ENCODE measurements around the gene AGPAT4.
"Not testable (repeated sequence)": the region's sequence is repeated elsewhere in the genome, so short reads cannot be mapped to it uniquely, and the experiment has no call there.

Gene AGPAT4, protein sequence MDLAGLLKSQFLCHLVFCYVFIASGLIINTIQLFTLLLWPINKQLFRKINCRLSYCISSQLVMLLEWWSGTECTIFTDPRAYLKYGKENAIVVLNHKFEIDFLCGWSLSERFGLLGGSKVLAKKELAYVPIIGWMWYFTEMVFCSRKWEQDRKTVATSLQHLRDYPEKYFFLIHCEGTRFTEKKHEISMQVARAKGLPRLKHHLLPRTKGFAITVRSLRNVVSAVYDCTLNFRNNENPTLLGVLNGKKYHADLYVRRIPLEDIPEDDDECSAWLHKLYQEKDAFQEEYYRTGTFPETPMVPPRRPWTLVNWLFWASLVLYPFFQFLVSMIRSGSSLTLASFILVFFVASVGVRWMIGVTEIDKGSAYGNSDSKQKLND

GRCh38 chr6:161273752-161274487 lies at the start of gene AGPAT4:
Gene AGPAT4, minus strand, starts transcription at chr6:161274061. Its CDS starts 41,848 bp downstream, at chr6:161232213.
- DNase-seq (ENCODE audit: low spot score): peak; percentile 88

- DNase-seq (ENCODE audit: low spot score): no peak
Measured at GRCh38 chr6:161319231-161319630, 45.4 kb upstream of the AGPAT4 start.

GRCh38 chr6:161318456-161318855 lies 44.6 kb upstream of the AGPAT4 start:
- no peak for DNase-seq (ENCODE audit: low spot score)

- DNase-seq (ENCODE audit: low spot score): no peak
Measured at GRCh38 chr6:161316531-161316930, 42.7 kb upstream of the AGPAT4 start.

GRCh38 chr6:161315246-161315917 lies 41.5 kb upstream of the AGPAT4 start:
- DNase-seq (ENCODE audit: low spot score): not testable (repeated sequence)

- DNase-seq (ENCODE audit: low spot score): not testable (repeated sequence)
Measured at GRCh38 chr6:161314541-161315245, 40.8 kb upstream of the AGPAT4 start.

GRCh38 chr6:161313940-161314509 lies 40.2 kb upstream of the AGPAT4 start:
- DNase-seq (ENCODE audit: low spot score): no peak

DNA sequence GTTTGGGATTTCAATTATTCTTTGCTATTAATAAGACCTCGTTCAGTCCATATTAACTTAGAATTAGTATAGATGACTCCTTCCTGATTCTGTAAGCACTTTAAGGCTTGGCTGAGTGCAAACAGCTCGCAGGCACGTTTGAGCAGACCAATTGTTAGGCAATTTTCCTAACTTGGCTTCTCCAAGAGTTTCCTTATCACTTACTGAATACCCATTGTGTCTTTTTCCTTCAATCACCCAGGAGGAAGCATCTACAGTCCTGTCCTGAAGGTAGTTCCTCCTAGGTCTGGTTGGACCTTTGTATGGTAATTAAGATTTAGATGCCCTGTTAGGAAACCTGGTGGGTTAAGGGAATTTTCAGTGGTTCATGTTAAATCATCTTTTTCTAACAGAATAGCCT lies 39.6 kb upstream of the AGPAT4 start:
- DNase-seq (ENCODE audit: low spot score): not testable (repeated sequence)

GRCh38 chr6:161309774-161310173 lies 35.9 kb upstream of the AGPAT4 start:
- DNase-seq (ENCODE audit: low spot score): not testable (repeated sequence)

DNA sequence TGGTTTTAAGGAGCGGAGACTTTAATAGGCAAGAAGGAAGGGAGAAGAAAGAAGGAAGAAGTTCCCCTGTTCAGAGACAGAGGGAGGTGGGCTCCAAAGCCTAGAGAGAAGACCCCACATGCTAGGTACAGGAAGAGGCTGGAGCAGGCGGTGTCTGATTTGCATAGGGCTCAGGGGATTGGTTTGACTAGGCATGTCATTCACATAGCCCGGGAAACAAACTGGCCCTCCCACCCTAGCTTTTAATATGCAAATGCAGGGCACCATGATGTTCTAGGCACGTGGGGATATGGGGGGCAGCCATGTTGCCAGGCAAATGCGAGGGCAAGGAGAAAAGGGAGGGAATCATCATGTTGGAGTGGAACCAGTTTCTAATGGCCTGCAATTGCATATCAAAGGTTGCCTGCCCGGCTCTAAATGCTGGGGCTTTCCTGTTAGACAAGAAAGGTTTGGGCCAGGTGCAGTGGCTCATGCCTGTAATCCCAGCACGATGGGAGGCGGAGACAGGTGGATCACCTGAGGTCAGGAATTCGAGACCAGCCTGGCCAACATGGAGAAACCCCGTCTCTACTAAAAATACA lies 34.3 kb upstream of the AGPAT4 start:
- DNase-seq (ENCODE audit: low spot score): no peak

DNA sequence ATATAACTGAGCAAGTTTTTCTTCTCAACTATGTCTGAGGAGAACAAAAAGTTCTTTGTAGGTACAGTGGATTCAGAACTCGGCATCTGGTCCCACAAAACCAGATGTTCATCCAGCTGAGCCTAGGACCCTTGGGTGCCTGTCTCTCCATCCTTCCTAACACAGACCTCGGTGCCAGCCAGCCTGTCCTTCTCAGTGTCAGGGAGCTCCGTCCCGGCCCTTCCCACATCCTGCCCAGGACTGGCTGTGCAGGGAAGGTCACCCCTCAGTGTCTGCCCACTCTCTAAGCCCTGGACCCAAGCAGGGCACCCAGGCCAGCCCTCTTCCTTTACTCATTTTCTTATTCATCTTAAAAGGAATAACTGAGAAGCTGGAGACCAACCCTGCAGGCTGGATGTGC lies 32.0 kb upstream of the AGPAT4 start:
- DNase-seq (ENCODE audit: low spot score): no peak

- no peak for DNase-seq (ENCODE audit: low spot score)
Measured at GRCh38 chr6:161303628-161304340, 29.9 kb upstream of the AGPAT4 start.

DNA sequence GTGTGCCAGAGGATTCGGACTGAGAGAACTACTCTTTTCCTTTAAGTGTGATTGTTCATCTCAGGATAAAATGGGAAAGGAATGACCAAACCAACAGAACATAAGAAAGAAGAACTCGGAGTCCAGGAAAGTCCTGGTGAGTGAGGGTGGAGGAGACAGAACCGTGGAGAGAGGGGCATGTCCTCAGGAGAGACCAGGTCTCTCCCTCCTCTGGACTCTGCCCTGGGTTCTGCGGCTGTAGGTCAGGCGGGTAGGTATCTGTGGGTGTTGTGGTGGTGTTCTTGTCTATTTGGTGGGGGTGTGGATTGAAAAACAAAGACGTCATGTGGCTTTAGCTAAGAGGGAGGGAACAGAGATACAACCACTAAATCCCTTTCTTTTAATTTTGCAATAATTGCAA lies 29.1 kb upstream of the AGPAT4 start:
- no peak for DNase-seq (ENCODE audit: low spot score)

- no peak for DNase-seq (ENCODE audit: low spot score)
Measured at GRCh38 chr6:161301338-161301737, 27.5 kb upstream of the AGPAT4 start.

DNA sequence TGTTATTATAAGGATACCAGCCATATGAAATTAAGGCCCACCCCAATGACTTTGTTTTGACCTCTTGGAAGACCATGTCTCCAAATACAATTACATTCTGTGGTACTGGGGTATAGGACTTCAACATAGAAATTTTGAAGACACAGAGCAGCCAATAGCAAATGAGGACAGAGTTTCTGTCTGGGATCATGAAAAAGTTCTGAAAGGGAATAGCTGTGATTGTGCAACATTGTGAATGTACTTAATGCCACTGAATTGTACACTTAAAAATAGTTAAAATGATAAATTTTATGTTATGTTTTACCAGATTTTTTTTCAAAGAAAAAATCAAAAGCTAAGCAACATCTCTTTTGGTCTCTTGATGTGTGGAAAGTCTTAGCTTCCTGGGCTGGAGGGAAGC lies 27.0 kb upstream of the AGPAT4 start:
- no peak for DNase-seq (ENCODE audit: low spot score)

DNA sequence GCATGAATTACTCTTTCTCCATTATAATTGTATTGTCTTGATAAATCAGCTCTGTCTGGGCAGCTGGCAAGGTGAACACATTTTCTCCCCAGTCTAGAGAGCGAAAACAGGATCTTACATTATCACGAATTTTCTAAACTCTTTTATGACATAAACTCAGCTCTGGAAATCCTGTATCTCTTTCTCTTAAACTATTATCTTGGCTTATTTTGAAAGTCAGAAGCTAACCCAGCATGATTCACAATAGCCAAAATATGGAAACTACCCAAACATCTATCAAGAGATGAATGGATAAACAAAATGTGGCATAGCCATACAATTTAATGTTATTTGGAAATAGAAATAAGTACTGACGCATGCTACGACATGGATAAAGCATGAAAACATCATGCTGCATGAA lies 25.9 kb upstream of the AGPAT4 start:
- no peak for DNase-seq (ENCODE audit: low spot score)

DNA sequence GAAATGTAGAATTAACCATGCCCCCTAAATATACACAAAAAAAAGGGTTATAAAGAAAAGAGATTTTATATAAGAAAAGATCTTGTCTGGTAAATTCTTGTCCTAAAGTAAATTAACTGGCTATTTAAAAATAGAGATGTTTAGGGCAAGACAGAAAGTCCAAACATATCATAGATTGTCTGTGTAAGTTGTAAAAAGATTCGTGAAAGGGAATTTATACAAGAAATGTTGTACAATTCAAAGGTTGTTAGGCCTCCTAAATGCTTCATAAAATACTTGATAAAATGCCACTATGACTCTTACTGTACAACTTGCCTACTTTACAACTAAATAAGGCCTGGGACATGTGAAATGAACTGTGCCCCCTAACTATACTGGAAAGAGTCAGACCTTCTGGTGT lies 21.9 kb upstream of the AGPAT4 start:
- no peak for DNase-seq (ENCODE audit: low spot score)

GRCh38 chr6:161292650-161293281 lies 18.9 kb upstream of the AGPAT4 start:
- no peak for DNase-seq (ENCODE audit: low spot score)

- DNase-seq (ENCODE audit: low spot score): no peak
Measured at GRCh38 chr6:161292145-161292544, 18.3 kb upstream of the AGPAT4 start.

GRCh38 chr6:161290751-161291150 lies 16.9 kb upstream of the AGPAT4 start:
- DNase-seq (ENCODE audit: low spot score): no peak
